HG02970 (cell line): ENCODE data around the gene BCAS3.
"Not testable (repeated sequence)": the region's sequence is repeated elsewhere in the genome, so short reads cannot be mapped to it uniquely, and the experiment has no call there.

ENCODE experiments used
- ATAC-seq: cut with Tn5 transposase; IDR thresholded peaks from one replicate; pipeline ENCODE4 v1.9.1; 2021; ENCODE audit warnings: mild to moderate bottlenecking, moderate library complexity, moderate number of reproducible peaks; ENCODE audit not compliant: unreplicated experiment, low FRiP score

The BCAS3 gene

GRCh38 chr17:60862482-60862881 lies 184.8 kb downstream of the BCAS3 start:
- no peak for ATAC-seq

DNA sequence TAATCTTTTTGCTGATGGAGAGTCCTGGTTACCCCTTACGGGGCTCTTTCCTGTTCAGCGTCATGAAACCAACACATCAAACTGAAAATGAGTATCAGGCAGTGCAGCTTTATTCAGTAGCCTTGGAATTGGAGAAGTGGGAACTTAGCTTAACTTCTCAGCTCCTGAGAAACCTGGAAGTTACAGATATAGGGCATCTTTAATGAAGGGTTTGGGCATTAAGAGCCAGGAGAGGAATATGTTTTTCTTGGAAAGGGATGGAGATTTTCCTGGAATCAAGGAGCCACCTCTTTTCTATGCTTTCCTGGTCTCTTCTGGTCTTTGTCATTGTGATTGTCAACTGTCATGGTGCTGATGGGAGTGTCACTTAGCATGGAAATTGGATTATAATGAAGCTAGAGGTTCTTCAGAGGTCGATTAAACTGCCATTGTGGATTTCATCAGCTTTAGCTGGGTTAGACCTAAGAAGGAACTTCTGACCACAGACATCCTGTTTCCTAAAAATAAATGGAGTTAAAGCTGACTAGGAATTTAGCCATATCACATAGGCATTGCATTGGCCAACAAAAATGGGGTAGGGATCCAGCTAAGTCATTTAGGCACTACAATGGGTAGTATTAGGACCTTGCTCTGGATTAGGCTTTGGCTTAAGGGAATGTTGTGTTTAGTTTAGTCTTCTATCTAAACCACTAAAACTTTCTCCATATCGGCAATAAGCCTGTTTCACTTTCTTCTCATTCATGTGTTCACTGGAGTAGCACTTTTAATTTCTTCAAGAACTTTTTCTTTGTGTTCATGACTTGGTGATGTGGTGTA lies 186.4 kb downstream of the BCAS3 start:
- no peak for ATAC-seq

DNA sequence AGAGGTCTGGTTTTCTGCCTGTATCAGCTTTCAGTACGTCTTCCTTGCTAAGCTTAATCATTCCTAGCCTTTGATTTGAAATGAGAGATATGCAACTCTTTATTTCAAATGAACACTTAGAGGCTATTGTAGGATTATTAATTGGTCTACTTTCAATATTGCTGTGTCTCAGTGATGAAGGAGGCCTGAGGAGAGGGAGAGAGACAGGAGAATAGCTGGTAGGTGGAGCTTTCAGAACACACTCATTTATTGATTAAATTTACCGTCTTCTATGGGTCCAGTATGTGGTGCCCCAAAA lies 187.0 kb downstream of the BCAS3 start:
- no peak for ATAC-seq

- ATAC-seq = no peak
Measured at GRCh38 chr17:60874772-60875171, 197.1 kb downstream of the BCAS3 start.

DNA sequence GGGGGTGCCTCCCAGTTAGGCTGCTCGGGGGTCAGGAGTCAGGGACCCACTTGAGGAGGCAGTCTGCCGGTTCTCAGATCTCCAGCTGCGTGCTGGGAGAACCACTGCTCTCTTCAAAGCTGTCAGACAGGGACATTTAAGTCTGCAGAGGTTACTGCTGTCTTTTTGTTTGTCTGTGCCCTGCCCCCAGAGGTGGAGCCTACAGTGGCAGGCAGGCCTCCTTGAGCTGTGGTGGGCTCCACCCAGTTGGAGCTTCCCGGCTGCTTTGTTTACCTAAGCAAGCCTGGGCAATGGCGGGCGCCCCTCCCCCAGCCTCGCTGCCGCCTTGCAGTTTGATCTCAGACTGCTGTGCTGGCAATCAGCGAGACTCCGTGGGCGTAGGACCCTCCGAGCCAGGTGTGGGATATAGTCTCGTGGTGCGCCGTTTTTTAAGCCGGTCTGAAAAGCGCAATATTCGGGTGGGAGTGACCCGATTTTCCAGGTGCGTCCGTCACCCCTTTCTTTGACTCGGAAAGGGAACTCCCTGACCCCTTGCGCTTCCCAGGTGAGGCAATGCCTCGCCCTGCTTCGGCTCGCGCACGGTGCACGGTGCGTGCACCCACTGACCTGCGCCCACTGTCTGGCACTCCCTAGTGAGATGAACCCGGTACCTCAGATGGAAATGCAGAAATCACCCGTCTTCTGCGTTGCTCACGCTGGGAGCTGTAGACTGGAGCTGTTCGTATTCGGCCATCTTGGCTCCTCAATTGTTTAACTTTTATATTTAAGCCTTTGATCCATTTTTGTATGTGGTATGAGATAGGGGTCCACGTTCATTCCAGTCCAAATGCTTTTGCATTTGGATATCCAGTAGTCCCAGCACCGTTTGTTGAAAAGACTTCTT lies 209.3 kb downstream of the BCAS3 start:
- not testable (repeated sequence) for ATAC-seq

GRCh38 chr17:60887614-60888028 lies 210.0 kb downstream of the BCAS3 start:
- ATAC-seq = no peak

DNA sequence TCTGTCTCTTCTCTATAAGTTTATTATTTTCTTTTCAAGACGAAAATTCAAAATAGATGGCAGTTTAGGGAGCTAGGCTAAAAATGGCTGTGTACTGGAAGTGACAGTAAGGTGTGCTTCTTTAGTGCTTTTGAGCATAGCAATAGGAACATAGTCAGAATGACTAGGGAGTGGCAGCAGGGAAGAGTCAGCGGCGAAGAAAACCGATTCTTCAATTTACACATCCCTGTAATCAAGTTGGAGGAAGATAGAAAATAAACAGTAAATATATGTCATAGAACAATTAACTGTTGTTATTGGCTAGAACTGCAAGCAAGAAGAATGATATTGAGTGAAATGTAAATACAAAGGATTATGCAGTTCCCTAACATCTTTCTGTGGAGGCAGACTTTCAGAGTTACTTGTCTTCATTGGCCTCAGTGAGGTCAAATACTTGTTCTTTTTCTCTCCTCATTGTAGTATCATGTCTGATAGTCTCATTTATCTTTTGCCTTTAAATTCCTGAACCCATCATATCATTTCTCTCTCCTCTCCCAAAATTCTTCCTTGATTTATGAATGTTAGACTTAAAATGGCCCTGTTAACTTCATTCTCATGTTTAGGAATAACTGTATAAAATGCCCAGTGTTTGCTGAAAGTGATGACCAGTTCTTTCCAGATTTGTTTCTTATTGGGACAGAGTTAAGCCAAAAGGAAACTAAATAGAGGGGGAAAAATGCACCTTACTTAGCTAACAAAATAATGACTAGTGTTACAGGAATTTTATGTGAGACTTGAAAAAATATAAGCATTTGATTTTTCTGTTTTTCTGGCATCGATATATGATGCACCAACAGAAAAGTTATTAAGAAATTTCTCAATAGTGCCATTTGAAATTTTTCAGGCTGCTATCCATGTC lies 211.4 kb downstream of the BCAS3 start:
- no peak for ATAC-seq

- no peak for ATAC-seq
Measured at GRCh38 chr17:60891149-60891548, 213.5 kb downstream of the BCAS3 start.

- no peak for ATAC-seq
Measured at GRCh38 chr17:60893475-60893874, 215.8 kb downstream of the BCAS3 start.

DNA sequence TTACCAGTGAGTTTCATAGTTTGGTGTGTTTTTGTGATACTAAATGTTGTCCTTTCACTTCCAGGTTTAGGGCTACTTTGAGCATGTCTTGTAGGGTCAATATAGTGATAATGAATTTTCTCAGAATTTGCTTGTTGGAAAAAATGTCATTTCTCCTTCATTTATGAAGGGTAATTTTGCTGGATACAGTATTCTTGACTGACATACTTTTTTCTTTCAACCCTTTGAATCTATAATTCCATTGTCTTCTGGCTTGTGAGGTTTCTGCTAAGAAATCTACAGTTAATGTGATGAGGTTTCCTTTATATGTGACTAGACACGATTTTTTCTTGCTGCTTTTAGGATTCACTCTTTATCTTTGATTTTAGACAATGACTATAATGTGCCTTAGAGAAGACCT lies 219.3 kb downstream of the BCAS3 start:
- ATAC-seq = no peak

GRCh38 chr17:60899115-60899514 lies 221.5 kb downstream of the BCAS3 start:
- no peak for ATAC-seq

DNA sequence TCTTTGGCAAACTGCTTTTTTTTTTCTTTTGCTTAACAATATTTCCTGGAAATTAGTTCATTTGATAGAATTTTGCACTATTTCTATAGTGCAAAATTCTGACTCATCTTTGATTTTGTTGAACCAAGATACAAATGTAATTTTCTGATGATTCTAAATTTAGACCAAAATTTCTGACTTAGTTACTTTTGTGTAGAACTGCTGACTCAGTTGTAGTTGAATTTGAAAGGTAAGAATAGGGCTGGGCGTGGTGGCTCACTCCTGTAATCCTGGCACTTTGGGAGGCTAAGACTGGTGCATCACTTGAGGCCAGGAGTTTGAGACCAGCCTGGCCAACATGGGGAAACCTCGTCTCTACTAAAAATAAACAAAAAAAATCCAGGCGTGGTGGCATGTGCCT lies 223.0 kb downstream of the BCAS3 start:
- no peak for ATAC-seq

DNA sequence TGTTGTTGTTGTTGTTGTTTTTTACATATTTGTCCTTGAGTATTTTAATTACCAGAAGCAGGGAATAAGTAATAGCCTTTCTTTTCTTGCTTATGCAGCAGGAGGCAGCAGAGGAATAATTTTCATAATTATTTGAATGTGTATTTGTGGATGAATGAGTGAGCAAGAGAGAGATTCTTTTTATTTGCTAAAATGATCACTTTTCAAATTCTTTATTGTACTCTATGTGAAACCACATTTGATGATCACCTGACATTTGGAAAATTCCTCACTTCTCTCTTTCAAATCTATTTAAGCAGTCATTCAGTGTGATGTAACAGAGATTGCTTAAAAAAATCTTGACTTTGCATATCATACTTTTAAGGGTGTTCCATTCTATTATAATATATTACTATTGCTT lies 223.6 kb downstream of the BCAS3 start:
- no peak for ATAC-seq

DNA sequence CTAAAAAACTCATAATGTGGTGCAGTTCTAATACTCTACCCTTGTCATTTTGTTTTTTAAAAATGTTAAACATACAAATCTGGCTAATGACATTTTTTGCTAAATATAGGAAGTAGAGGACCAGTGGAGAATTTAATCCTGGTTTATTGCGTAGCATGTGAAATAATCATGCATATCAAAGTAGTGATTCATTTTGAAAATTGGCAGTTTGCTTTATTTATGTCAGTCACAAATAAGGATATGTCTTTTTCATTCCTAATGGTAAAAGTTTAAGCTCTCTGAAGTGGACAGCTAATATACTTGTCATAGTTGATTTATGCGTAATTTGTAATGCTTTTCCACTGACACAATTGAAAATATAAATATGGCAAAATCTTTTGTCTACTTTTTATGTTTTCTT lies 224.2 kb downstream of the BCAS3 start:
- no peak for ATAC-seq

- ATAC-seq = no peak
Measured at GRCh38 chr17:60902399-60902798, 224.7 kb downstream of the BCAS3 start.

- ATAC-seq = no peak
Measured at GRCh38 chr17:60904582-60904981, 226.9 kb downstream of the BCAS3 start.

DNA sequence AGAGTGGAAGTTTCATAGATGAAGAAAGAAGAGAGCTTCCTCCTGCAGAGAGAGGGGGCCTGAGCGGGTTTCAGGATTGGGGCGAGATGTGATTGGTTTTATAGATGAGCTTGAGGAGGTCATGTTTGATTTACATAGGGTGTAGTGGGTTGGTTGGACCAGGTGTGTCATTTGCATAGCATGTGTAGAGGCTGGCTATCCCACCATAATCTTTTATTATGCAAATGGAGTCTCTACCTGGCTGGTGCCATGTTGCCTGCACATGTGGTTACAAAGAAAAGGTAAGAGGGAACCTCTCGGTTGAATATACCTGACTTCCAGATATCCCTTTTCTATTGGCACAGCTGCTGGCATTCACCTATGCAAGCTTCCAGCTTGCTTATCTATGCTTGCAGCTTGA lies 228.1 kb downstream of the BCAS3 start:
- no peak for ATAC-seq

GRCh38 chr17:60908324-60908723 lies 230.7 kb downstream of the BCAS3 start:
- no peak for ATAC-seq

DNA sequence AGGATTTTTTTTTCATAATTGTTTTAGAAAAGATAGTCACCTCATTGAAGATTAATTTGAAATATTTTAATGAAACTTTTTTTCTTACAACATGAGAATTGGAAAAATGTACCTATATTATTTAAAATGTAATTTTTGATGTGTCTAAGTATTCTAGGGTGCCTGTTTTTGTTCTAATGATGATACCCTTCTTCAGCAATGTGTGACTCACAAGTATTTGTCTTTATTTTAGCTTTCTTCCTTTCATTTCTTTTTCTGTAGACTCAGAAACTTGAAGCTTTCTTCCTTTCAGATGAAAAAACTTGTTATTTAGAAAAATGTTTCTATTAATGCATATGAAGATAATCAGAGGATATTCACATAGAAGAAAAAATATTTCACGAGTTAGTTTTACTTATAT lies 231.8 kb downstream of the BCAS3 start:
- no peak for ATAC-seq

GRCh38 chr17:60910415-60910814 lies 232.8 kb downstream of the BCAS3 start:
- no peak for ATAC-seq

- ATAC-seq = no peak
Measured at GRCh38 chr17:60914078-60914477, 236.4 kb downstream of the BCAS3 start.
